HG03095 (cell line): ENCODE measurements around the gene MITD1.
A peak's percentile ranks its signal among the peaks of the same experiment; 100 is the strongest.
"Not testable (repeated sequence)": the region's sequence is repeated elsewhere in the genome, so short reads cannot be mapped to it uniquely, and the experiment has no call there.

ENCODE experiments used
- ATAC-seq: cut with Tn5 transposase; IDR thresholded peaks from one replicate; pipeline ENCODE4 v1.9.1; 2021; ENCODE audit warnings: moderate library complexity; ENCODE audit not compliant: unreplicated experiment

The MITD1 gene

DNA sequence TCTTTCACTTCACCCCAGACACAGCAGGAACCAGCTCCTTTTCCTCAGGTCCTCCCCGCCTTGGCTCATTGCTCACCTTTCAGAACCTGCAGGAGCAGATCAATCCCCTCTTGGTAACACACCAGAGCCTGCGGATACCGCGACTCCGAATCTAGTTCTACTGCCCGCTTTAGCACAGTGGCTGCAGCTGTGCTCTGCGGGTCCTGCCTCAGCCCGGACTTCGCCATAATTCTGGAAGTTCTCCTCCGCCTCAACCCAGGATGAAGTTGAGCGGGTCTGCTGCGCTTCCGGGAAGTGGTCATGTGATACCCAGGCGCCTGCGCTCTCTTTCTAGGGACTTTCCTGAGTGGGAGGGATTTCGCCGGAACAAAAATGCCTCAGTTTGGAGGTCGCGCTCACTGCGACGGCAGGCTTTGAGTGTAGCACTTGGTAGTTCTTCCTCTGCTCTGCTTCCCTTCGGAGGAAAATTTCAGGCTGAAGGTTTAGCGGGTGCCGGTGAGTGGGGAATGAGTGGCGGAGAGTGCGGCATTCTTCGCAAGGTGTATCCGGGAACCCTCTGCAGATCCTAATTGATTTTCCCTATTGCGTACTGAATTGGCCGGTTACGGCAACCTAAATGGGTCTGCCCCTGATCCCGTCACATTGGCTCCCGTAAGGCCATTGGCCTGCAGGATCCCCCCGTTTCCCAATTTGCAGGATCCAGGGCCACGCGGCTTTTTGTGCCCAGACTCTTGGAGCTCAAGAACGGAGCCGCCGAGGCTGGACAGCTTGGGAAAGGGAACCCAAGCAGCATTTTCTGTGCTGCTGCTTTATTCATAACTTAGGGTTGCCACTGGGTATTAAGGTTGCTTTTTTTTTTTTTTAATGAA, at the start of gene MITD1, which contains the start of gene MRPL30:
MITD1 (minus strand) TSS at position 304 of the 869 bp plus-strand sequence; CDS start at position 227, 77 bp downstream.
MRPL30 (plus strand) TSS at position 430 of the 869 bp plus-strand sequence. CDS start 5,020 bp downstream, outside the sequence.
- ATAC-seq = peak; percentile 86

DNA sequence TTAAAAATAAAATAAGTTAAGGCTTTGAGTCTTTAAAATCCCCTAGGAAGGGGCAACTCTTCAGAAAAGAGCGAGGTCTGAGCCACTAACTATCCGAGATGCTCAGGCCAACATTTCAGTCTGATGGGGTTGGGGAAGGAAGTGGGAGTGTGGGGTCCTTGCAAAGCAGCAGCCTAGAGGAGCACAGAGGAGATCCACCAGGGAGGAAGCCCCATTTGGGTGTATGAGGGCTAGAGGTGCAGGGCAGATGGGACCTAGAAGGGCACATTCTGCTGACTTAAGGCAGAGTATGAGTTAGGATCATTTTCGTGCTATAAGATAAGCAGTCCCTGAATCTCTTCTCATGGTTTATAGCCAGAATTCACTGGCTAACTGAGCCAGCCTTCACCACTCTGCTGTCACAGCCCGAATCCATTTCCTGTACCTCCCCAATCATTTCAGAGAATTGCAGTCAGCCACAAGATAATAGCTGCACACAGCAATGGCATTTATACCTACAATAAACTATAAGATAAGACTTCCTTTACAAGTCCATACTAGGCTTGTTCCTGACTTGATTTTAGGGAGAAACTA, 37.2 kb upstream of the MITD1 start:
- no peak for ATAC-seq

DNA sequence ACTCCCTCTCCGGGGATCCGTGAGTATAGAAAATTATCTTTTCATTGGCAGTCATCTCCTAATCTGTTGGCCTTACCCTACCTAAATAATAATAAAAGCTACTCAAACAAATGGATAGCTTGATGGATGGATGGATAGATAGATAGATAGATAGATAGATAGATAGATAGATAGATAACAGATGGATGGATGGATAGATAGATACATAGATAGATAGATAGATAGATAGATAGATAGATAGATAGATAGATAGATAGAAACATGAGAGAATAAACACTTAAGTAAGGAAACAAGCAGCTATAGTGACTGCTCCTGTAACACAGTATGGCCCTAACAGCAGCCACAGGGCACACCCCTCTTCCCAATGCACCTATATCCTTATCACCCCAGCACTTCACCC, 35.2 kb upstream of the MITD1 start:
- ATAC-seq = no peak

DNA sequence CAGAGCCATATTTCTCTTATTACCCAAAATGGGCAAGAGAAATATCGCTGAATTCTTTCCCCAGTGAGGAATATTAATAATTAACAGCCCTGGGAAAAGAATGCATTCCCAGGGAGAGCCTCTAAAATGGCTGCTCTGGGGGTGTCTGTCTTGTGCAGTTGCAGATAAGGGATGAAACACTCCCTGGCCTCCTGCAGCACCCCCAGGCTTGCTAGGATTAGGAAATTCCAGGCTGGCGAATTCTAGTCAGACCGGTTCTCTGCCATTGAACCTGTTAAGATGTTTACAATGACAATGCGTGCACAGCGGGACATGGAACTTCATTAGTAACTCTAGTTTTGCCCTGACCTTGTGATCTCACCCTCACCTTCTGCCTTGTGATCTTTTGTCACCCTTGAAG, 24.6 kb upstream of the MITD1 start:
- no peak for ATAC-seq

DNA sequence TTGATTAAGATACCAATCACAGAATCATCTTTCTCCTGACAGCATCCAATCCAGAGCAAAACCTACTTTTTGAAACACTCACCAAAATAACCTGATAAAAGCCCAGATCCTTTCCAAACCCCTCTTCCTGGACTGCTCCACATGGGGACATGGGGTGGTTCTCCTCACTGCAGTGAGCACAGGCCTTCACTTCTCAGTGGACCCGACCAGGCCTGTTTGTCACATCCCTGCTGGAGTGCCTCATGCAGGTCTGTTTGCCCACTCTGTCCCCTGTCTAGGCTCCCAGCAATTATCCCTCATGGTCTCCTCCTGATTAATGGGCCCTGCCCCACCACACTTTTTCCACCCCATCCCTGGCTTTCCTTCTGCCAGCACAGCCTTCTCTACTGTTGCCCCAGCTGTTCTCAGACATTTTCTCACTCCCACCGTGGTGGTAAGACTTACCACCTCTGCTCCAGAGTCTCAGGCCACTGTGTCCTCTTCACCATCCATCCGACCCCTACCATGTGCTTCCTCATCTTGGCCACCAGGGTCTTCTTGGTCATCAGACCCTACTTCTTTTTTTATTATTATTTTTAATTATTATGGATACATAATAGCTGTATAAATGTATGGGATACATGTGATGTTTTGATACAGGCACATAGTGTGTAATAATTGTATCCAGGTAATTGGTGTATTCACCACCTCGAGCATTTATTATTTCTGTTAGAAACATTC, 21.3 kb upstream of the MITD1 start:
- ATAC-seq = no peak

DNA sequence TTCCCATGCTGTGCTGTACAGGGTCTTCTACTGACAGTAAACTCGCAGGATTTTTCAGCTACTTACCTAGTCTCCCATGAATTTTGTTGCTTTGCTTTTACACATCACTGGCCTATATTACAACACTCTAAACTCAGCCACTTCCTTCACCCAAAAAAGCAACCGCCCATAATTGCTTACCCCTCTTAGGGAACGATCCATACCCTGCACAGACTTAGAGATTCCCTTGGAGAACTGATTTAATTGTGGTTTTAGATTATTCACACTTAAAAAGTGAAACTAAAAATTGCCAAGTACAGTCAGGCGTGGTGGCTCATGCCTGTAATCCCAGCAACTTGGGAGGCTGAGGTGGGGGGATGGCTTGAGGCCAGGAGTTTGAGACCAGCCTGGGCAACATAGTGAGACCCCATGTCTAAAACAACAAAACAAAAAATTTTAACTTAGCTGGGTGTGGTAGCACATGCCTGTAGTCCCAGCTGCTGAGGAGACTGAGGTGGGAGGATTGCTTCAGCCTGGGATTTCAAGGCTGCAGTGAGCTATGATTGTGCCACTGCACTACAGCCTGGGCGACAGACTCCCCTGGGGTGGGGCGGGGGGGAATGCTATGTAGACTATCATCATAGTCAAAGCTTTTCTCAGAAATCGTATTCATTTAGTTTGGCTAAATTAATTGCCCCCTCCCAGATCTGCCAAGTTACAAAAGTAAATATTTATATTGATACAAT, 19.4 kb upstream of the MITD1 start:
- no peak for ATAC-seq

DNA sequence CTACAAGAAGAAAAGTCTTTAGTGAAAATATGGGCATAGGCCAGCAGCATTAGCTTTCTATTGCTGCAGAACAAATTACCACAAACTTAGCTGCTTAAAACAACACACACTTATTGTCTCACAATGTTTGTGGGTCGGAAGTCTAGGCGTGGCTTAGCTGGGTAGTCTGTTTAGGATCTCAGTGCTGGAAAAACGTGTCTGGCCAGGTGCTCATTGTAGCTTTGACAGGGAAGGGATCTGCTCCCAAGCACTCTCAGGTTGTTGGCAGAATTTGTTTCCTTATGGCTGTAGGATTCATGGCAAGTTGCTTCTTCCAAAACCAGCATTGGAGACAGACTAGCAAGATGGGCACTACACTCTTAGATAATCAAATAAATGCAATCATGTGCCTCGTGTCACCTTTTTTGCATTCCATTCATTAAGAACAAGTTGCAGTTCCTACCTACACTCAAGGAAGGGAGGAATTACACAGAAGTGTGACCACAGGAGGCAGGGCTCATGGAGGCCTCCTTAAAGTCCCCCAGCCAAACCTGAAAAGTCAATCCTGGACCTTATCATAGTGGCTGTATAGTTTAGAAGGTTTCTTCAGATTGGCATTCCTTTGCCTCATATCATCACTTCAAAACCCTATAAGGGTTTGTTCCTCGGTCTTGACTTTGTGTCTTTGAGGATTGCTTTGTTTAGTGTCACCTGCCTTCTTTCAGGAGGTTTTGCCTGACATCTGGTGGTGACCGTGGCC, 17.4 kb upstream of the MITD1 start:
- ATAC-seq = no peak

DNA sequence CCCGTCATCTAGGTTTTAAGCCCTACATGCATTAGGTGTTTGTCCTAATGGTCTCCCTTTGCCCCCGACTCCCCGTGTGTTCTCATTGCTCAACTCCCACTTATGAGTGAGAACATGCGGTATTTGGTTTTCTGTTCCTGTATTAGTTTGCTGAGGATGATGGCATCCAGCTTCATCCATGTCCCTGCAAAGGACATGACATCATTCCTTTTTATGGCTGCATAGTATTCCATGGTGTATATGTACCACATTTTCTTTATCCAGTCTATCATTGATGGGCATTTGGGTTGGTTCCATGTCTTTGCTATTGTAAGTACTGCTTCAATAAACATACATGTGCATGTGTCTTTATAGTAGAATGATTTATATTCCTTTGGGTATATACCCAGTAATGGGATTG, 11.5 kb upstream of the MITD1 start:
- ATAC-seq = not testable (repeated sequence)

DNA sequence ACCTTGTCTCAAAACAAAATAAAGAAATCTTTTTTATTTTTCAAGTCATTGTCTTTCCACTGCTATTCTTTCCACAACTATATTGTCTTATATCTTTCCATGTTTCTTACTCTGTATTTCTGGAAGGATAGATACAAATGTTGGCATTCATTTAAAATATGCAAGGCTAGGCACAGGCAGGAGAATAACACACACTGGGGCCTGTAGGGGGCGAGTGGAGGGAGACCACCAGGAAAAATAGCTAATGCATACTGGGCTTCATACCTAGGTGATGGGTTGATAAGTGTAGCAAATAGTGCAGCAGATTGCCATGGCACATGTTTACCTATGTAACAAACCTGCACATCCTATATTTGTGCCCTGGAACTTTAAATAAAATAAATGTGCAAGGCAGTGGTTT, 9.7 kb upstream of the MITD1 start:
- ATAC-seq = no peak

DNA sequence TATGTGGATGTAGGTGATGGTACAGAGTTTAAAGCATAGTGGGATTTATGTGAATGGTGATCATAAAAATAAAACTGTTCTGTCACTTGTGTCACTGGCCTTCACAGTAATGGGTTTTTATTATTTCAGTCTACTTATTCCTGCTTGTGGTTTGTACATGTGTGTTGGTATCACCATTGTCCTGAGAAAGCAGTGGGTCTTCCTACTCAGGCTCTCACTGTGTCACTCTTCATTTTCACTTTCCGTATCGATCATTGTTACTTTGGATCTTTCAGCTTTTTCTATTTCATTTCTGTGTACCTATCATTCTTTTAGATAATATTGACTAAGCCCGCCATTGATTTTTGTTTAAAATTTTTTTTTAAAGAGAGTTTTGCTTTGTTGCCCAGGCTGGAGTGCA, 7.5 kb upstream of the MITD1 start:
- ATAC-seq = no peak

DNA sequence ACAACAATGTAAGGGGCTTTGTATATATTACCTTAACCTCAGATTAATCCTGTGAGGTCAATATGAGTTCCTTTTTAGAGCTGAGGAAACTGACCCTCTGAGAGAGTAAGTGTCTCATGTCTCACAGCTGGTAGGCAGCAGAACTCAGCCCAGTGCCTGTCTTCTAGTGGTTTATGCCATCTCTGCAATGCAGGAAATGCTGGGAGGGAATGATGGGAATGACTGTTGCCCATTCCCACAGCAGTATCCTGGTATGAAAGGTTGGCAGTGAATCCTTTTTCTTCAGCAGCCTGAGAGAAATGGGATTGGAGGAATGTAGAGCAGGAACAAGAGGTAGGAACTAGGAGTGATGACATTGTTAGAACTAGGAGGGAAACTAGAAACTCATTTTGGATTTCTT, 6.2 kb upstream of the MITD1 start:
- ATAC-seq = no peak

DNA sequence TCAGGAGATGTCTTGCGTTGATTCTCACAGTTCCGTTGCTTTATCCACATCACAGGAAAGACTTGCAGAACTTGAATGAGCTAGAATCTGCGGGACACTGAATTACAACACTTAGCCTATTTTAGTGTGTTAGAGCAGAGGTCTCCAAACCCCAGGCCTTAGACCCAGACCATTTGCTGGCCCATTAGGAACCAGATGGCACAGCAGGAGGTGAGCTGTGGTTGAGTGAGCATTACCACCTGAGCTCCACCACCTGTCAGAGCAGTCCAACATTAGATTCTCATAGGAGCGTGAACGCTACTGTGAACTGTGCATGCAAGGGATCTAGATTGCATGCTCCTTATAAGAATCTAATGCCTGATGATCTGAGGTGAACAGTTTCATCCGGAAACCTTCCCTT, 4.0 kb upstream of the MITD1 start:
- ATAC-seq = no peak

DNA sequence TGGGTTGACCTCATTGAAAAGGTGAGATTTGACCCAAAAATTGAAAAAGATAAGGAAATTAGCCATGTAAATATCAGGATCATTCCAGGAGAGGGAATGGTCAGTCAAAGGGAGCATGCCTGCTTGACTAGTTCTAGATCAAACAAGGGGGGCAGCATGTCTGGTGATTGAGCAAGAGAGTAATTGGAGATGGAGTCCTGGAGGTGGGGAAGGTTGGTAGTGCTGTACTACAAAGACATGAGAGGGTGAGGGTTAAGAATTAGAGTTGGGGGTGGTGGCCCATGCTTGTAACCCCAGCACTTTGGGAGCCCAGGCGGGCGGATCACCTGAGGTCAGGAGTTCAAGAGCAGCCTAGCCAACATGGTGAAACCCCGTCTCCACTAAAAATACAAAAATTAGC, 2.2 kb upstream of the MITD1 start:
- ATAC-seq = no peak

DNA sequence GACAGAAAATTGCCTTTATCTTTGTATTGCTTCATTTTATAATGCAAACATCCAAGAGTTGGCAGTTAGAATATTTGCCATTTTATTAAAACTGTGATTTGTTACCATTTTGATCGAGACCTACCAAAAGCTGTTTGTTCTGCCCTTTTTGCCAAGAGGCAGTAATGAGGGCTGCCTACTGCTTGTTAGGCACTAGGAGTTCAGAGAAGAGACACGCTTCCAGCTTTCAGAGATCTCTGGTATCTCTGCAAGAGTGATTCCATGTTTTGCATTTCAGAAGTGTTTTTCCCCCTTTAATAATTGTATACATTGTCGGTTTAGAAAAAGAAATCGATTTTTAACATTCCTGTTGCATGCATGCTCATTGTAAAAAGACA, 754 bp upstream of the MITD1 start:
- no peak for ATAC-seq

DNA sequence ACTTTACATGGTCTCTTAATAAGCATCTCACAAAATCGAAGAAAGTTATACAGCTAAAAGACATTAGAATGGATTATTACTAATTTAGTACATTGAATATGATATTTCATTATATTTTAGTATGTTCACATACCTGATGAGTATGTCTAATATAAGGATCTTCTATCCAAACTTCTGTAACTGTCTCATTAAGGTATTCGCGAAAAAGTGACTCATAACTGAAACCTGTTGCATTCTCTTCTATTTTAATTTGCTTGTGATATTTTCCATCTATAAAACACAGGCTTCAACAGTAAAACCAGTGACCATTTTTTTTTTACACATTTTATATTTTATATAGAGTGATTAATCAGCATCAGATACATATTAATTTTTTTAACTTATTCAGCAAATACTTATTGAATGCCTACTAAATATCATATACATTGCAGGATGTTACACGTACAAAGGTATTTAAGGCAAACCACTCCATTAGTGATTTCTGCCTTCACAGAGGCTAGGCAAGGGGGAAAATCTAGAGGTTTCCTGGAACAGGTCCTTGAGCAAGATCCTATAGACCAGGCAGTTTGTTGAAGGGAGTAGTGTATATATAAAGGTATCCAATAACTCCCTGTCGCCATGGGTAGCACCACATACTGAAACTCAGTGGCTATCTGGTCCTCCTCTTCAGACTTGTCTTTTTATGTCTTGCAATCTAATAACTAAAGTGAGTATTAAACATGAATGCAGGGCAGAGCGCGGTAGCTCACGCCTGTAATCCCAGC, 9.3 kb downstream of the MITD1 start:
- ATAC-seq = no peak

DNA sequence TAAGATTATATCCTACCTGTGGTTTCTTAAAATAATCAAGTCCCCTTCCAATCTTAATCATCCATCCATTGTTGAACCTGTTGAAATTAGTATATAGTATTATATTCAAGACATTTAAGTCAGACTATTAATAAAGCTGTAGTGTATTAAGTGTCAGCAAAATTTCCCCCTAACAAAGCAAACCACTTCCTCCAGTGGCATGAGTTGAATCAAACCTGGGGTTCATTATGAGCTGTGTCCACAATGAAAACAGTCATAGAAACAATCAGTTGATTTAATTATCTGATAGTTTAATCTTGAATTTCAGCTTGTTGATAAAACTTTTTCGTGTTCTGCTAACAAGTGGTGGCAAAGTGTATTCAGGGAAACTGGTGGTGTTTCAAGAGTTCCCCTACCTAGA, 11.3 kb downstream of the MITD1 start:
- ATAC-seq = no peak

DNA sequence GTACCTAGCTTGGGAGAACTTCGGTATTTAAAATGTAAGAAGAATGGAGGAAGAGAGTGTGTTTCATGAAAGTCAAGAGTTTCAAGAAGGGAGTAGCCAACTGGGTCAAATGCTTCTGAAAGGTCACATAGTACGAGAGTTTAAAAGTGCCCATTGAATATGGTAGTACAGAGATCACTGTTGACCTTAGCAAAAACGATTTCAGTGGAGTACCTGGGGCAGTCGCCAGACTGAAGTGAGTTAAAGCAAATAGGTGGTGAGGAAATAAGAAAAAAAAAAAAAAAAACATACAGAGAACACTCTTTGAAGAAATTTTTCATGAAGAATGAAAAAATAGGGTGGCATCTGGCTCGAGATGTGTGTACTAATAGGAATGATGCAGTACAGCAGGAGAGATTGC, 14.6 kb downstream of the MITD1 start:
- no peak for ATAC-seq

DNA sequence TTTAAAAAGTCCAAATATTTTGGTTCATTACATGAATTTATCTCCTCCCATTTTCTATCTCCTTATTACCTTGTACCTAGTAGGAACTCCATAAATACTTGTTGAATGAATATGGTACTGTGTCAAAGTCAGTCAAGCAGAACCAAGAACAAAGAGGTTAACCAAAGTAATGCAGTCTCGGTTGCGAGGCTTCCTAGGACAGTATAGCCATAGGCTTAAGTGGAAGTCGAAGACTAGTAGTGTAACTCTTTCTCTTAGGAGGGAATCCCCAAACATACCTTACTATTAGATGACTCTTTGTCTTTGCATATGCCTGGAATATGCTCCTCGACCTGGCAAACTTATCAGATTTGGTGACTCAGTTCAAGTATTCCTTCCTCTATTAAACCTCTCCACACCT, 21.3 kb downstream of the MITD1 start:
- ATAC-seq = no peak

DNA sequence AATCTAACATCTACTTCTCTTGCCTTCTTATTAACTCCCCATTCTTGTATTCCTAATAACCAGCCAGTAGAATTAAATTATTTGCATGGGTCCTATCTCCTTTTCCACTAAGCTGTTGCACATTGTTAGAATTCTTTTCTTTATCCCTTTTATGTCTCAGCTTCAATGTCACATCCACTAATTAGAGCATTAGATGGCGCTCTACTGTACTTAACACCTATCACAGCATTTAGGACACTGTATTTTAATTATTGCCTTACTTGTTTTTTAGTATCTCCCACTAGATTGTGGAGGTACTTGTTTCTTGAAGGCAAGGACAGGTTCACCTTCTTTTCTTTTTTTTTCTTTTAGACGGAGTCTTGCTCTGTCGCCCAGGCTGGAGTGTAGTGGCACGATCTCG, 22.3 kb downstream of the MITD1 start:
- ATAC-seq = no peak

DNA sequence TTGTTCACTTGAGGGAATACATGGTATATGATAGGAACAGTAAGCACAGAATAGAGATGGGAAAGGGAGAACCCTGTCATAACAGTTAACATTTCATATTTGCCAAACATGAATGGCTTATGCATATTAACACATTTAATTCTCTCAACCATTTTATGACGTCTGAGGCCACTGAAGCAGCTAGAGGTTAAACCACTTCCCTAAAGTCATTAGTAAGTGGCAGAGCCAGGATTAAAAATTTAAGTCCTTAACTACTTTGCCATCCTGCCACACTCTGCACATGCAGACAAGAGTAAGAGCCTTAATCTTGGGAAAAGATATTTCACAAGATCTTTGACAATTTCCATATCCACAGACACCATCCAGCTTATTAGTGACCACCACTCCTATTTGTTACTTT, 24.0 kb downstream of the MITD1 start:
- no peak for ATAC-seq
